T-helper 1 cell (primary cell): Measurements from ENCODE around the gene THSD4.
"Not testable (repeated sequence)": the region's sequence is repeated elsewhere in the genome, so short reads cannot be mapped to it uniquely, and the experiment has no call there.

Source experiments
- DNase-seq, 5 donors: peaks; one replicate each; pipeline ENCODE4 v3.0.0-alpha.2; 2012 to 2020

The THSD4 gene

GRCh38 chr15:71706461-71707229 is 591.4 kb downstream of the THSD4 start:
- no peak for DNase-seq

- no peak for DNase-seq
Observed at GRCh38 chr15:71707230-71708050, 592.2 kb downstream of the THSD4 start.

- no peak for DNase-seq
Observed at GRCh38 chr15:71708051-71708429, 592.8 kb downstream of the THSD4 start.

- no peak for DNase-seq
Observed at GRCh38 chr15:71708741-71709140, 593.5 kb downstream of the THSD4 start.

GRCh38 chr15:71709808-71710418 is 594.6 kb downstream of the THSD4 start:
- no peak for DNase-seq

GRCh38 chr15:71712182-71712581 is 596.9 kb downstream of the THSD4 start:
- no peak for DNase-seq

- DNase-seq, result no peak
Observed at GRCh38 chr15:71713191-71713809, 598.0 kb downstream of the THSD4 start.

GRCh38 chr15:71715914-71716313 is 600.6 kb downstream of the THSD4 start:
- DNase-seq, result no peak

GRCh38 chr15:71716990-71717389 is 601.7 kb downstream of the THSD4 start:
- no peak for DNase-seq

GRCh38 chr15:71718116-71718910 is 603.0 kb downstream of the THSD4 start:
- no peak for DNase-seq

GRCh38 chr15:71723344-71723743 is 608.1 kb downstream of the THSD4 start:
- no peak for DNase-seq

GRCh38 chr15:71725207-71725955 is 610.1 kb downstream of the THSD4 start:
- not testable (repeated sequence) for DNase-seq

- DNase-seq, result no peak
Observed at GRCh38 chr15:71728881-71729280, 613.6 kb downstream of the THSD4 start.

- no peak for DNase-seq
Observed at GRCh38 chr15:71729319-71729718, 614.0 kb downstream of the THSD4 start.

- peak in 1 of 5 donors; percentile 59 for DNase-seq
Observed at GRCh38 chr15:71730277-71731144, 615.2 kb downstream of the THSD4 start.

- no peak for DNase-seq
Observed at GRCh38 chr15:71732636-71733035, 617.4 kb downstream of the THSD4 start.

GRCh38 chr15:71733122-71733521 is 617.9 kb downstream of the THSD4 start:
- DNase-seq, result no peak

- no peak for DNase-seq
Observed at GRCh38 chr15:71734709-71735384, 619.6 kb downstream of the THSD4 start.

GRCh38 chr15:71735385-71735757 is 620.1 kb downstream of the THSD4 start:
- no peak for DNase-seq
